ENCODE data around the gene SCN8A. TPM values are rescaled to one million over a fixed set of nuclear protein-coding genes. Genes with fewer than 3 reads are reported as not detected.

Gene SCN8A
- total RNA-seq, 1 experiment from 2014 or later: 5.4 TPM

GRCh38 chr12:51625370-51625769 lies 34.3 kb downstream of the SCN8A start:
- no peak for TF ChIP-seq EZH2 (IDR thresholded peaks at IDR 0.05; ENCODE audit: borderline replicate concordance, low read depth, low read length, poor library complexity, severe bottlenecking)
- no peak for TF ChIP-seq CTCF (conservative IDR thresholded peaks at IDR 0.05; ENCODE audit: low read depth, low read length)
- no peaks in the 10 kb centered on the region for H3K27me3 ChIP-seq (replicated peaks; ENCODE audit: insufficient read depth, low read depth, low read length, poor library complexity)
- POLR2A ChIA-PET (ENCODE audit: low non-redundant PET): no interaction called here
- no peaks in the 10 kb centered on the region for H3K36me3 ChIP-seq (ENCODE audit: insufficient read depth, low read length, poor library complexity, severe bottlenecking)
- no peak overlapping the region for H3K27ac ChIP-seq (ENCODE audit: low read depth, low read length, poor library complexity, severe bottlenecking)
- BruUV-seq (replicated peaks): no TSS peak
- DNase-seq (ENCODE audit: low spot score): no peak
- no peaks in the 10 kb centered on the region for H3K9me3 ChIP-seq (ENCODE audit: low read depth, low read length, poor library complexity, severe bottlenecking)
- intact Hi-C loops (cut with micrococcal nuclease; ENCODE audit: unreplicated experiment): no loop called here
- no peak overlapping the region for H3K4me3 ChIP-seq (ENCODE audit: low read depth, low read length, poor library complexity, severe bottlenecking)
- CTCF ChIA-PET: no interaction called here
- peaks cover 8% of the 10 kb centered on the region for H3K4me1 ChIP-seq (ENCODE audit: insufficient read depth, low read length, poor library complexity, severe bottlenecking)

GRCh38 chr12:51626115-51626514 lies 35.1 kb downstream of the SCN8A start:
- TF ChIP-seq CTCF (conservative IDR thresholded peaks at IDR 0.05; ENCODE audit: low read depth, low read length) (no peak), EZH2 (IDR thresholded peaks at IDR 0.05; ENCODE audit: borderline replicate concordance, low read depth, low read length, poor library complexity, severe bottlenecking) (no peak)
- no TSS peak for BruUV-seq (replicated peaks)
- CTCF ChIA-PET: no interaction called here
- Histone ChIP-seq H3K9me3 (ENCODE audit: low read depth, low read length, poor library complexity, severe bottlenecking) (no peaks in the 10 kb centered on the region), H3K27ac (ENCODE audit: low read depth, low read length, poor library complexity, severe bottlenecking) (no peak overlapping the region), H3K36me3 (ENCODE audit: insufficient read depth, low read length, poor library complexity, severe bottlenecking) (no peaks in the 10 kb centered on the region), H3K4me1 (ENCODE audit: insufficient read depth, low read length, poor library complexity, severe bottlenecking) (peaks cover 8% of the 10 kb centered on the region), H3K4me3 (ENCODE audit: low read depth, low read length, poor library complexity, severe bottlenecking) (no peak overlapping the region), H3K27me3 (replicated peaks; ENCODE audit: insufficient read depth, low read depth, low read length, poor library complexity) (no peaks in the 10 kb centered on the region)
- no peak for DNase-seq (ENCODE audit: low spot score)
- intact Hi-C loops (cut with micrococcal nuclease; ENCODE audit: unreplicated experiment): no loop called here
- POLR2A ChIA-PET (ENCODE audit: low non-redundant PET): no interaction called here

GRCh38 chr12:51626629-51627028 lies 35.6 kb downstream of the SCN8A start:
- ChIA-PET CTCF (no interaction called here), POLR2A (ENCODE audit: low non-redundant PET) (no interaction called here)
- no peaks in the 10 kb centered on the region for H3K36me3 ChIP-seq (ENCODE audit: insufficient read depth, low read length, poor library complexity, severe bottlenecking)
- no peak for DNase-seq (ENCODE audit: low spot score)
- BruUV-seq (replicated peaks): no TSS peak
- TF ChIP-seq CTCF (conservative IDR thresholded peaks at IDR 0.05; ENCODE audit: low read depth, low read length) (no peak), EZH2 (IDR thresholded peaks at IDR 0.05; ENCODE audit: borderline replicate concordance, low read depth, low read length, poor library complexity, severe bottlenecking) (no peak)
- no peaks in the 10 kb centered on the region for H3K9me3 ChIP-seq (ENCODE audit: low read depth, low read length, poor library complexity, severe bottlenecking)
- H3K4me1 ChIP-seq (ENCODE audit: insufficient read depth, low read length, poor library complexity, severe bottlenecking): peaks cover 9% of the 10 kb centered on the region
- no peak overlapping the region for H3K27ac ChIP-seq (ENCODE audit: low read depth, low read length, poor library complexity, severe bottlenecking)
- H3K27me3 ChIP-seq (replicated peaks; ENCODE audit: insufficient read depth, low read depth, low read length, poor library complexity): no peaks in the 10 kb centered on the region
- intact Hi-C loops (cut with micrococcal nuclease; ENCODE audit: unreplicated experiment): no loop called here
- H3K4me3 ChIP-seq (ENCODE audit: low read depth, low read length, poor library complexity, severe bottlenecking): no peak overlapping the region

Data from A673 (cell line).